Naive thymus-derived CD4-positive, alpha-beta T cell (primary cell): ENCODE data around the gene PLAGL2. TPM values are rescaled to one million over a fixed set of nuclear protein-coding genes. Genes with fewer than 3 reads are reported as not detected.
A peak's percentile ranks its signal among the peaks of the same experiment; 100 is the strongest.

Experiments
- ATAC-seq: fragments of 150-1000 bp; cut with Tn5 transposase; 2 replicates; pipeline ENCODE4 v1.10.0; 2021; ENCODE audit warnings: mild to moderate bottlenecking, moderate library complexity
- CTCF ChIA-PET: fragments of 350-600 bp; sonication (Branson Sonifier 250); formaldehyde crosslinking; loops from one replicate; lab custom pipeline; 2021; ENCODE audit warnings: antibody characterized with exemption; lab: Charles Lee
- POLR2A ChIA-PET: fragments of 350-600 bp; sonication (Branson Sonifier 250); formaldehyde crosslinking; loops from one replicate; lab custom pipeline; 2021; ENCODE audit warnings: antibody characterized with exemption, inconsistent platforms; lab: Charles Lee
- DNase-seq, 9 donors: peaks; one replicate each; pipeline versions ENCODE4 v3.0.0 to v3.0.0-alpha.2; 2020 to 2022; ENCODE audit warnings: mixed read lengths in 1 of 9
- H3K27ac ChIP-seq: one replicate; pipeline ENCODE4 v1.7.0; 2013; ENCODE audit warnings: mild to moderate bottlenecking, low read depth, low read length, moderate library complexity
- H3K27me3 ChIP-seq, 2 donors: one replicate each; pipeline ENCODE4 v1.7.0; 2013; ENCODE audit warnings: low read length in 2 of 2, mild to moderate bottlenecking in 2 of 2, moderate library complexity in 2 of 2; ENCODE audit not compliant: control insufficient read depth in 2 of 2, insufficient read depth in 2 of 2
- H3K36me3 ChIP-seq, 3 experiments: 1 replicate in 2 of 3; 2 replicates in 1 of 3; pipeline ENCODE4 v1.7.0; 2013; ENCODE audit warnings: low read length in 3 of 3, mild to moderate bottlenecking in 3 of 3, moderate library complexity in 1 of 3; ENCODE audit not compliant: insufficient read depth in 3 of 3, control insufficient read depth in 2 of 3
- H3K4me1 ChIP-seq, 2 donors: one replicate each; pipeline ENCODE4 v1.7.0; 2013; ENCODE audit warnings: low read length in 2 of 2, mild to moderate bottlenecking in 2 of 2, moderate library complexity in 1 of 2; ENCODE audit not compliant: control insufficient read depth in 2 of 2, insufficient read depth in 2 of 2
- H3K4me3 ChIP-seq: 2 replicates; pipeline ENCODE4 v1.7.0; 2013; ENCODE audit warnings: mild to moderate bottlenecking, low read length
- H3K9me3 ChIP-seq, 3 experiments: 1 replicate in 2 of 3; 2 replicates in 1 of 3; pipeline ENCODE4 v1.7.0; 2013; ENCODE audit warnings: low read length in 3 of 3; ENCODE audit not compliant: control insufficient read depth in 2 of 3
- H3K27ac Mint-ChIP-seq, 9 donors: one replicate each; pipeline ENCODE4 v1.8.0; 2020 to 2022; ENCODE audit warnings: mixed read lengths in 9 of 9, mild to moderate bottlenecking in 8 of 9, moderate library complexity in 5 of 9, inconsistent platforms in 2 of 9
- H3K27me3 Mint-ChIP-seq, 5 donors: one replicate each; pipeline ENCODE4 v1.8.0; 2021 to 2022; ENCODE audit warnings: mixed read lengths in 5 of 5, mild to moderate bottlenecking in 1 of 5
- H3K36me3 Mint-ChIP-seq, 5 donors: one replicate each; pipeline ENCODE4 v1.8.0; 2020 to 2022; ENCODE audit warnings: mixed read lengths in 5 of 5, mild to moderate bottlenecking in 3 of 5, inconsistent platforms in 1 of 5
- H3K4me1 Mint-ChIP-seq, 7 donors: one replicate each; pipeline ENCODE4 v1.8.0; 2020 to 2022; ENCODE audit warnings: mixed read lengths in 7 of 7, mild to moderate bottlenecking in 3 of 7, inconsistent platforms in 1 of 7
- H3K4me3 Mint-ChIP-seq, 10 donors: one replicate each; pipeline ENCODE4 v1.8.0; 2020 to 2022; ENCODE audit warnings: mild to moderate bottlenecking in 10 of 10, mixed read lengths in 10 of 10, moderate library complexity in 6 of 10, inconsistent platforms in 2 of 10
- H3K9me3 Mint-ChIP-seq, 11 donors: one replicate each; pipeline ENCODE4 v1.8.0; 2020 to 2022; ENCODE audit warnings: mixed read lengths in 11 of 11, mild to moderate bottlenecking in 4 of 11, inconsistent platforms in 1 of 11, moderate library complexity in 1 of 11
- intact Hi-C, 2 donors: fragments of 100-400 bp; cut with micrococcal nuclease; formaldehyde crosslinking; loops; one replicate each; pipeline ENCODE4 v1.15.1; 2023
- polyA plus RNA-seq, 2 donors: library from polyadenylated mRNA; unstranded; fragments of 300-500 nt; fragmentation: Illumina TruSeq; gene quantifications; one replicate each; pipeline ENCODE4 v1.2.3, GENCODE V29; 2021
- total RNA-seq, 6 experiments: library from RNA in 5 of 6; stranded (reverse) in 5 of 6; gene quantifications; 1 replicate in 5 of 6; 2 replicates in 1 of 6; pipeline ENCODE4 v1.2.3 and lab custom pipeline; 2021 to 2026

The PLAGL2 gene
- total and polyA plus RNA-seq, 7 experiments from 2014 or later = 3.1 to 30.1 (median 16.4) TPM

- H3K27me3 Mint-ChIP-seq = no peaks in the 10 kb centered on the region
- ChIA-PET CTCF (no interaction called here), POLR2A (no interaction called here)
- no peak overlapping the region for H3K4me3 Mint-ChIP-seq
- H3K4me1 ChIP-seq = peaks cover 4 to 10% of the 10 kb centered on the region in 2 donors
- H3K36me3 ChIP-seq = peaks cover 3 to 64% (median 8%) of the 10 kb centered on the region in 3 experiments
- DNase-seq = no peak
- peak overlapping the region in 1 of 9 donors; percentile 9 for H3K27ac Mint-ChIP-seq
- peaks cover 5 to 54% (median 18%) of the 10 kb centered on the region in 5 donors for H3K36me3 Mint-ChIP-seq
- H3K9me3 Mint-ChIP-seq = no peaks in the 10 kb centered on the region
- H3K9me3 ChIP-seq = no peaks in the 10 kb centered on the region
- no peak for ATAC-seq
- intact Hi-C loops = no loop called here
- peaks cover 12 to 20% (median 14%) of the 10 kb centered on the region in 7 donors for H3K4me1 Mint-ChIP-seq
- H3K4me3 ChIP-seq = no peak overlapping the region
- H3K27me3 ChIP-seq = no peaks in the 10 kb centered on the region
- no peak overlapping the region for H3K27ac ChIP-seq
These were observed 19.8 kb upstream of the PLAGL2 start for GRCh38 chr20:32227306-32227705.

- Histone ChIP-seq H3K27ac (no peak overlapping the region), H3K27me3 (no peaks in the 10 kb centered on the region), H3K4me1 (peaks cover 0 to under 1% of the 10 kb centered on the region in 2 donors), H3K4me3 (no peak overlapping the region), H3K36me3 (peaks cover 3 to 71% (median 8%) of the 10 kb centered on the region in 3 experiments), H3K9me3 (no peaks in the 10 kb centered on the region)
- no peak for ATAC-seq
- ChIA-PET POLR2A (no interaction called here), CTCF (no interaction called here)
- Mint-ChIP-seq H3K27me3 (no peaks in the 10 kb centered on the region), H3K27ac (peak overlapping the region in 2 of 9 donors; percentile 54 to 65), H3K9me3 (no peaks in the 10 kb centered on the region), H3K4me1 (peaks cover 3 to 12% (median 7%) of the 10 kb centered on the region in 7 donors), H3K4me3 (no peak overlapping the region), H3K36me3 (peaks cover 5 to 55% (median 13%) of the 10 kb centered on the region in 5 donors)
- intact Hi-C loops = no loop called here
- DNase-seq = no peak
These were observed 18.8 kb upstream of the PLAGL2 start for GRCh38 chr20:32226391-32226790.

- no peak overlapping the region for H3K4me3 ChIP-seq
- no peak overlapping the region for H3K27ac ChIP-seq
- ATAC-seq (no peak), DNase-seq (no peak)
- Mint-ChIP-seq H3K9me3 (no peaks in the 10 kb centered on the region), H3K4me1 (peaks cover 0 to 8% (median 0%) of the 10 kb centered on the region in 7 donors), H3K36me3 (peaks cover 5 to 55% (median 21%) of the 10 kb centered on the region in 5 donors), H3K27me3 (no peaks in the 10 kb centered on the region), H3K4me3 (no peak overlapping the region), H3K27ac (peak overlapping the region in 2 of 9 donors; percentile 17 to 64)
- no peaks in the 10 kb centered on the region for H3K9me3 ChIP-seq
- peaks cover 3 to 68% (median 8%) of the 10 kb centered on the region in 3 experiments for H3K36me3 ChIP-seq
- ChIA-PET CTCF (no interaction called here), POLR2A (no interaction called here)
- H3K4me1 ChIP-seq = no peaks in the 10 kb centered on the region
- H3K27me3 ChIP-seq = no peaks in the 10 kb centered on the region
- intact Hi-C loops = no loop called here
These were observed 16.9 kb upstream of the PLAGL2 start for GRCh38 chr20:32224463-32224862.

- no peak overlapping the region for H3K27ac ChIP-seq
- ATAC-seq (no peak), DNase-seq (no peak)
- Mint-ChIP-seq H3K4me1 (peaks cover 0 to 10% (median 0%) of the 10 kb centered on the region in 7 donors), H3K9me3 (no peaks in the 10 kb centered on the region), H3K27ac (peak overlapping the region in 1 of 9 donors; percentile 19), H3K4me3 (no peak overlapping the region), H3K27me3 (no peaks in the 10 kb centered on the region), H3K36me3 (peaks cover 11 to 63% (median 14%) of the 10 kb centered on the region in 5 donors)
- POLR2A ChIA-PET = no interaction called here
- peaks cover 9 to 81% (median 16%) of the 10 kb centered on the region in 3 experiments for H3K36me3 ChIP-seq
- CTCF ChIA-PET = interaction anchor here (0.7 kb wide), 1 partner anchor 18 kb away, joined by 3 read pairs; no protein-coding TSS in a partner anchor
- intact Hi-C loops = no loop called here
- no peak overlapping the region for H3K4me3 ChIP-seq
- H3K9me3 ChIP-seq = no peaks in the 10 kb centered on the region
- no peaks in the 10 kb centered on the region for H3K27me3 ChIP-seq
- no peaks in the 10 kb centered on the region for H3K4me1 ChIP-seq
These were observed 10.8 kb upstream of the PLAGL2 start for GRCh38 chr20:32218156-32218900.

- no peaks in the 10 kb centered on the region for H3K9me3 Mint-ChIP-seq
- H3K27me3 ChIP-seq = no peaks in the 10 kb centered on the region
- H3K27me3 Mint-ChIP-seq = no peaks in the 10 kb centered on the region
- ATAC-seq (no peak), DNase-seq (no peak)
- H3K4me3 ChIP-seq = no peak overlapping the region
- H3K36me3 Mint-ChIP-seq = peaks cover 11 to 61% (median 23%) of the 10 kb centered on the region in 5 donors
- no peaks in the 10 kb centered on the region for H3K9me3 ChIP-seq
- intact Hi-C loops = no loop called here
- CTCF ChIA-PET = no interaction called here
- H3K4me1 Mint-ChIP-seq = peaks cover 5 to 18% (median 8%) of the 10 kb centered on the region in 7 donors
- H3K27ac Mint-ChIP-seq = no peak overlapping the region
- H3K27ac ChIP-seq = no peak overlapping the region
- POLR2A ChIA-PET = interaction anchor here (0.6 to 1.6 kb wide), 2 partner anchors 28 to 1185 kb away, joined by 3 to 4 read pairs; partner anchors contain the start of gene CDK5RAP1
- no peaks in the 10 kb centered on the region for H3K4me1 ChIP-seq
- H3K4me3 Mint-ChIP-seq = no peak overlapping the region
- H3K36me3 ChIP-seq = peaks cover 16 to 73% (median 16%) of the 10 kb centered on the region in 3 experiments
These were observed 8.9 kb upstream of the PLAGL2 start for GRCh38 chr20:32216179-32217142.

- ATAC-seq (no peak), DNase-seq (no peak)
- Mint-ChIP-seq H3K9me3 (no peaks in the 10 kb centered on the region), H3K4me3 (no peak overlapping the region), H3K36me3 (peaks cover 5 to 58% (median 20%) of the 10 kb centered on the region in 5 donors), H3K27me3 (no peaks in the 10 kb centered on the region), H3K27ac (no peak overlapping the region), H3K4me1 (peaks cover 10 to 22% (median 13%) of the 10 kb centered on the region in 7 donors)
- Histone ChIP-seq H3K9me3 (no peaks in the 10 kb centered on the region), H3K27ac (no peak overlapping the region), H3K4me3 (no peak overlapping the region), H3K4me1 (no peaks in the 10 kb centered on the region), H3K27me3 (no peaks in the 10 kb centered on the region), H3K36me3 (peaks cover 16 to 70% (median 16%) of the 10 kb centered on the region in 3 experiments)
- CTCF ChIA-PET = no interaction called here
- intact Hi-C loops = no loop called here
- POLR2A ChIA-PET = interaction anchor here (0.6 to 1.6 kb wide), 2 partner anchors 27 to 1186 kb away, joined by 3 to 4 read pairs; partner anchors contain the start of gene CDK5RAP1
These were observed 8.2 kb upstream of the PLAGL2 start for GRCh38 chr20:32215729-32216128.
